Esophagus squamous epithelium (tissue), 4 donors: Measurements from ENCODE around the gene KRT78.

Experiments used
- POLR2A ChIP-seq, 4 donors: fragments of 450-650 bp; IDR thresholded peaks; one replicate each; pipeline ENCODE4 v1.6.1; 2017; ENCODE audit warnings: antibody characterized with exemption in 4 of 4, mild to moderate bottlenecking in 4 of 4, moderate library complexity in 3 of 4
- TF ChIP-seq, protein P1 (sequence below), 6 experiments: fragments of 450-650 bp in 4 of 6; fragments of 200-600 bp in 2 of 6; sonication (generic) in 2 of 6; IDR thresholded peaks; one replicate each; pipeline ENCODE4 v1.5.1; 2016 to 2019; ENCODE audit warnings: antibody characterized with exemption in 6 of 6, mild to moderate bottlenecking in 4 of 6, moderate library complexity in 4 of 6

DNA sequence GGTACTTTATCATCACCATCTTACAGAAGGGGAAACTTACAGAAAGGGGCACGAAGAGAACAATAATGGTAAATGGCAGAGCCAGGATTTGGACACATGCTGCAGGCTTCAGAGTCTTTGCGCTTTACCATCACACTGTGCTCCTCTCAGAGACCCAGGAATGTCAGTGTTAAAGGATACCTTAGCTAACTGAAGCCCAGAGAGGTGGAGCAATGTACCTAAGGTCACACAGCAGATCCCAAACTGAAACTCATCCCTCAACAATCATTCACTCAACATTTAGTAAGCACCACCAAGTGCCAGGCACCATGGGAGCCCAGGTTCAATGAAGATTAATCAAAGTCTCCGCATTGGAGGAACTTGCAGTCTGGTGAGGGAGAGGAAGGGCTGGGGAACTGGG, 8.0 kb upstream of the KRT78 start:
- no peak for TF ChIP-seq POLR2A (IDR thresholded peaks at IDR 0.05)
- TF ChIP-seq, protein P1, sequence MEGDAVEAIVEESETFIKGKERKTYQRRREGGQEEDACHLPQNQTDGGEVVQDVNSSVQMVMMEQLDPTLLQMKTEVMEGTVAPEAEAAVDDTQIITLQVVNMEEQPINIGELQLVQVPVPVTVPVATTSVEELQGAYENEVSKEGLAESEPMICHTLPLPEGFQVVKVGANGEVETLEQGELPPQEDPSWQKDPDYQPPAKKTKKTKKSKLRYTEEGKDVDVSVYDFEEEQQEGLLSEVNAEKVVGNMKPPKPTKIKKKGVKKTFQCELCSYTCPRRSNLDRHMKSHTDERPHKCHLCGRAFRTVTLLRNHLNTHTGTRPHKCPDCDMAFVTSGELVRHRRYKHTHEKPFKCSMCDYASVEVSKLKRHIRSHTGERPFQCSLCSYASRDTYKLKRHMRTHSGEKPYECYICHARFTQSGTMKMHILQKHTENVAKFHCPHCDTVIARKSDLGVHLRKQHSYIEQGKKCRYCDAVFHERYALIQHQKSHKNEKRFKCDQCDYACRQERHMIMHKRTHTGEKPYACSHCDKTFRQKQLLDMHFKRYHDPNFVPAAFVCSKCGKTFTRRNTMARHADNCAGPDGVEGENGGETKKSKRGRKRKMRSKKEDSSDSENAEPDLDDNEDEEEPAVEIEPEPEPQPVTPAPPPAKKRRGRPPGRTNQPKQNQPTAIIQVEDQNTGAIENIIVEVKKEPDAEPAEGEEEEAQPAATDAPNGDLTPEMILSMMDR (IDR thresholded peaks at IDR 0.05): no peak
